Left lobe of liver (tissue), 2 donors: ENCODE data around the gene RPL27A. TPM values are rescaled to one million over a fixed set of nuclear protein-coding genes. Genes with fewer than 3 reads are reported as not detected.

Experiments used
- ATAC-seq: fragments of 200-7000 bp; cut with Tn5 transposase; one replicate; pipeline ENCODE4 v1.9.1; 2020; ENCODE audit warnings: mild to moderate bottlenecking, moderate library complexity
- DNase-seq: peaks from one replicate; pipeline ENCODE4 v3.0.0-alpha.2; 2020; ENCODE audit warnings: low spot score
- total RNA-seq: library from RNA; stranded (reverse); gene quantifications from one replicate; pipeline ENCODE4 v1.2.1, GENCODE V29; 2021
- donor health status: DM: no; HTN: no; CAD: no; lungs with moderate emphysema.
- donor health status: DM: no; HTN: yes; CAD: no.

The RPL27A gene
- total RNA-seq, 1 donor from 2014 or later = 215 TPM

DNA sequence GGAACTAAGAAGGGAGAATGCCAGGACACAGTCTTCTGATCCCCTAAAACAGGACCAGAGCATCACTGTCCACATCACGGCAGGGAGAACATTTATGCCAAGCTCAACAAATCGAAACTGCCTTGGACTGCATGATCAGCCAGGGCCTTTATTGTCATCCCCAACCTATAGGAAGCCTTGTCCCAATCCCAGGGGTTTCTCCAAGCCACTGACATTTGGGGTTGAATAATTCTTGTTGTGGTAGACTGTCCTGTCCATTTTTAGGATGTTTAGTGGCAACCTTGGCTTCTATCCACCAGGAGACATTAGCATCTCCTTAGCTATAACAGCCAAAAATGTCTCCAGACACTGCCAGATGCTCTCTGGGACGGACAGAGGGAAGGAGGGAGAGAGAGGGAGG is 37.1 kb downstream of the RPL27A start:
- DNase-seq (no peak), ATAC-seq (no peak)

DNA sequence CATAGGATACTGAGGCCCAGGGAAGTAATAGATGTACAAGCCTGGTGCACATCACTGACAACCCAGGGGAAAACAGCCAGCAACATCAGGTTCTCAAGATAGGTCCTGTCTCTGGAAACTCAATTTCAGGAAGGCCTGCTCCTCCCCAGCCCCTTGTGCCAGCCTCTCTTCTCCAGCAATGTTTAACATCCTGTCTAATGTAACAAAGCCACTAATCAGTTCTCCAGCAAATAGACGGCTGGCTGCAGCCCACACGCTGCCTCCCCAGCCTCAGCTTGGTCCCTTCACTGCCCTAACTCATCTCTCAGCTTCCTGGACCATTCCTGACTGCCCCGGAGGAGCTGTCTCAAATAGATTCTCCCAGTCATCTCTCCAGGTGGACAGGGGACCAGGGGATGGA is 37.8 kb downstream of the RPL27A start:
- DNase-seq (no peak), ATAC-seq (no peak)

DNA sequence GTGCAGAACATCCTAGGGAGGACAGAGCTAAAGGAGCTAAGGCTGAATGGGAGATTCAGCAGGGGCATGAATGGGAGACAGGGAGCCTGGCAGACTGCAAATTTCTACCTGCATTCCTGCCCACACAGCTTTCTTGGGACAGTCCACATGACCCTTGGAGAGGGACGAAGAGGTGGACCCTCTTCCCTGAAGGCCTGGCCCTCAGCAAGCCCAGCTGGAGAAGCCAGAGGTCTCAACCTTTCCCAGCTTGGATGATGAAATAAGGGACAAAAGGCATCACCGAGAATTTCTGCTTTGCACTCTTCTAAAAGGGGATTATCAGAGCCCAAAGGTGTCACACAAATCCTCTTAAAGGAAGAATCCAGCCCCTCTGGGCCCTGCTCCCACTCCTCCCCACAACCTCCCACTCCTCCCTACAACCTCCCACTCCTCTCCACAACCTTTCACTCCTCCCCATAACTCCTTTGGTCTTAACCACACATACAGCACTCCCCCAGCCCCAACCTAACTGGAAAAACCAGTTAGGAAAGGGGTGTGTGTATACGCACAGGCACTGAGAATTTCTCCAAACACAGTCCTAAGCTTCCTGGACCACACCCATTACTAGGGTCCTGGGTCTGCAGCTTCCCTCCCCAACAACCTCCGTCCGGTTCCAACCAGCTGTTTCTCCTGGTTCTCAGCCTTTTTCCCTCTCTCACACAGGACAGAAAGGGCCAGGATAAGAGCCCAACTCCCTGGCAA is 38.4 kb downstream of the RPL27A start:
- ATAC-seq (no peak), DNase-seq (no peak)

DNA sequence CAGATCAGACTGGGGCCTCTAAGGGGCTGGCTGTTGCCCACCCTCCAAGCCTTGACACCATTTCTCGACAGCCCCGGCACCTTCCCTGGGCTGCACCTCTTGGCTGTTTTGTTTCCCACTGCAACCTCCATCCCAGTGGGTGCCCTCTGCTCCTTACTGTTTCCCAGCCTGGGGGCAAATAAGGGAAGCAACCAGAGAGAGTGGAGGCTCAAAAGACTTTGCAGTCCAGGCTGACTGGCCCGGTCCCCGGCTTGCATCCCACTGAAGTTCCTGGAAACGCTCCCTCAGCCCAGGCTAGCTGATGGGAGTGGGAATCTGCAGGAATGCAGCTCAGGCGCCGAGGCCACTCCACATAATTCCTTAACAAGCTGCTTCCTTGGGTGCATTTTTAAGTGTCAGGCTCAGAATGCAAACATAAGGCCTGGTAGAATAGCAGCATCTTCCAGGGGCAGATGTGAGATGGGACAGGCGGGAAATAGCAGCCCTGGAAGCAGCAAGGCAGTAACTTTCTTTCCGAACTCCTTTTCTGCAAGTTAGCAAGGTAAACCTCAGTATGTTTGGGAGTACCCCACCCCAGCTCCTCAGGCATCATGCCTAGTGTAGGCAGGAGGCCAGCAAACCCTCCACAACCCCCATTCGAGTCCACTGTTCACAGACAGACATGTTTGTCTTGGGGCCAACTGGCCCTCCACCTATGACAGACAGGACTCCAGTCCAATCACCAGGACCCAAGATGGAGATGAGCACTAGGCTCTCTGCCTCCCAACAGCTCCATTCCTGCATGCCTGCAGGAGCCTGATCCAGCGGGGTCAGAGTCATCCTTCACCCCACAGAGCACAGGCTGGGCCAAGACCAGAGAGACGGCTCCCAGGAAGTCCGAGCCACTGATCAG is 39.3 kb downstream of the RPL27A start:
- no peak for ATAC-seq
- no peak for DNase-seq

DNA sequence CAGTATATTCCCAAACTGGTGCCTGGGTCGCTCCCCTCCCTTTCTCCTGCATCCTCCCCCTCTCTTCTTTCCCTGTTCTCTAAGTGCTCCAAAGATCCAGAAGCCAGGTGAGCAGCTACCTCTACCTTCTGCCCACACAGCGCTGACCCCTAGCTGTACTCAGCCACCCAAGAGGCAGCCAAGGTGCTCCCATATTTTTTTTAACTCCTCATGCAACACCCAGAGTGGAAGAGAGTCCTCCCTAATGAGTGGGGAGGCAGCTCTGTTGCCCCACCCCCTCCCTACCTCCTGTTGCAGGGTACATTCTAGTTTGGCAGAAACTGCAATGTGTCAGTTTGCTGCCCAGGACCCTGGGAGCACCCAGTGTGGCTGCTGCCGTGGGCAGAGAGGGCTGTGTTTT is 40.2 kb downstream of the RPL27A start:
- DNase-seq (no peak), ATAC-seq (no peak)

DNA sequence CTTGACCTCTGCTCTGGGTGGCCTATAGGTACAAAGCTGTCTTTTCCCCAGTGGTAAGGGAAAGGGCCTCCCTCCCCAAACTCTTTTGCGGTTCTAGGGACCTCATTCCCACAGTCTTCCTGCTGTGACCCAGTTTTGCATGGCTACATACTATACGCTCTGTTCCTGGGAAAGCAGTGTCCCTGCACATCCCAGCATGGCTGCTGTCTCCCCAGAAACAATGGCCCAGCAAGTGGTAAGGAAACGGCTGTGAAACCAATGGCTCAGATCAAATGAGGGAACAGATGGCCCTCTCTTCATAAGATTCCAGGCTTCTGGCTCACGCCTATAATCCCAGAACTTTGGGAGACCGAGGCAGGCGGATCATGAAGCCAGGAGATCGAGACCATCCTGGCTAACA is 41.1 kb downstream of the RPL27A start:
- ATAC-seq = no peak
- DNase-seq = no peak

DNA sequence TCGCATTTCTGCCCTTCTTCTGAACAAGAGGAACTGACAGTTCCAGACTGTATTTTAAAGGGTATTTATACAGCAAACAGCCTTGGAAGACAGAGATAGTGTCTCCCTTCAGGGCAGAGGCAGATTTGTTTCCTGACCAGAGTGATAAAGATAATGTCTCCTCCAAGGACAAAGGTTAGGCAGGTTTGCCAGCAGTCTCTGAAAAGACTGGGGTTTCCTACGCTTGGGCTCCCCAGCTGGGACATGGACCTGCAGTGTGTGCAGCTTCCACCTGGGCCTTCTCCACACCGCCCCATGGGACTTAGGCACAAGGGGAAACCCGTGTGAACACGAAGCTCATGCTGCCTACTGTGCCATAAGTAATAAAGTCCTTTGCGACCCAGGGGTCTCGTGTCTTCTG is 42.1 kb downstream of the RPL27A start:
- DNase-seq = no peak
- ATAC-seq = no peak

DNA sequence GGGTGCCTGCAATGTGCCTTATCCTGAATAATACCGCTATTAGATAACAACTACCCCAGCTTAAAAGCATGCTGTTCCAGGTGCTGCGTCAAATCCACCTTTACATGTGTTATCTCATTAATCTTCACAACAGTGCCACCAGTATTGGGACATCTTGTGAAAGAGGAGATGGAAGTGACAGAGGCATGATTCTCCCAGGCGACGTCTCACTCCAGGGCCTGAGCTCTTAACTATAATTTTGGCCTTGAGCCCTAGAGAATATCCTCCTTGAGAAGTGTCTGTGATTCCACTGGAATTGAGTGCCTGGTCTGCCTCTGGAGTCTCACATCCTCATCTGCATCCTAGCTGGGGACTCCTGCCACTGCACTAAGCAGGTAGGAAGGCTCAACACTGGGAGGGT is 43.8 kb downstream of the RPL27A start:
- DNase-seq (no peak), ATAC-seq (no peak)

DNA sequence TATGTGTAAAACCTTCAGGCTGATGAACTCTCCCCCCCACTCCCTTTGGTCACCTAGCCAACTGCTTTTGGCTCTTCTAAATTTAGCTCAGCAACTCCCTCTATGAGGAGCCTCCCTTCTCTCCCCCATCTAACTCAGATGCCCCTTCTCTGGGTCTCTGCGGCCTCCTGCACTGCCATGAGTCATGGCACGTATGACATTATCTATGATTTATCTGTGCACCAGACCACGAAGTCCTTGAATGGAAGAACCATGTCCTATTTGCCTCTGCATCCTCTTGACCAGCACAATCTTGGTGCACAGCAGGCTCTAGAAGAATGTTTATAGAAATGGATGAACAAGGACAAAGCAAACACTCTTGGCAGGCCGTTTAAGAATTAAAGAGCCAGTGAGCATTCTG is 46.0 kb downstream of the RPL27A start:
- DNase-seq = no peak
- ATAC-seq = no peak

DNA sequence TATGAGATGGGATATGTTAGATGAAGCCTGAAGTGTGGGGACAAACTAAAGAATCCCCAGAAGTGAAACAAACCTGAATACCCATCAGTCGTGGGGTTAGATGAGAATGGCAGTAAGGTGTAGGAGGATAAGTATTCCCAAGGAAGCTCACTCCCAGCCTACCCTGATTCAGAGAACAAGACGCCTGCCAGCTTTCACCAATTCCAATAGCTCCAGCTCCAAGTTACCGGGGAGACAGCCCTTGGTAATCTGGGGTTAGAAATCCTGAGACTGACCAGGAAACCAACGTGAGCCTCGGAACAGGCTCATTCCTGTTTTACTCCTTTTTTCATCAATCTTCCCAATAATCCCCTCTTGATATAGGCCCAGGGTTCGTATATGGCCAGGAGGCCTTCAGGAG is 46.5 kb downstream of the RPL27A start:
- ATAC-seq = no peak
- DNase-seq = no peak

DNA sequence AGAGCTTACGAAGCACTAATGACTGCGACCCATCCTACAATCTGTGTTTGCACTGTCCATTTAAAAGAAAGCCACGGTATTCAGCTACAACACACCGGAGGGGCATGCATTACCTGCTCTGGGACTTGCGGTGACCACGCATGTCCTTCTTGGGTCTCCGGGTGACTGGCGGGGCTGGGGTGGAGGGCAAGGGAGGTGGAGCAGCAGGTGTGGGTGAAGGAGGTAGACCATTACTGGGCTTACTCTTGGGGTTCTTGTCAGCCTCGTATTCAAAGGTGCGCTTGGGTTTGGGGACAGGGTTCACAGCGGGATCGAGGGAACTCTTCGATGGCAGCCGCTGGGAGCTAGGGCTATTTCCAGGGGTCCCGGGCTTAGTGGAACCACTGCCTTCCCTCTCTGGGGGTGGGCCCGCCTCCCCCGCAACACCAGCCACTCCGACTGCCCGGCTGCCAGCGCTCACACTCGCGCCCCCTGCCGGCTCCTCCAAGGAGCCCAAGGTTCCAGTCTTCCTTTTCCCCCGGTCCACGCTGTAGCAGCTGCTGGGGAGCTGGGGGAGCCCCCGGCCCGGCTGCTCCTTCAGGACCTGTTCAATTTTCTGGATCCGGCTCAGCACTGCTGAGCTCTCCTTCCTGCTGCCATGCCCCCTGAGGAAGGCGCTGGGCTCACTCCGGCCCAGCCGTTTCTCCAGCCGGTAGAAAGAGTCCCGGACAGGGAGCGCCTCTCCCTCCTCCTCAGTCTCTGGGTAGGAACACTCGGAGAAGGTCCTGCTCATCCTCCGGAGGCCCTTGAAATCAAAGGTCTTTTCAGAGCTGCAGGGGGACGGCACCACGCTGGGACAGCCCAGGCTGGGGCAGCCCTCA is 47.5 kb downstream of the RPL27A start:
- no peak for DNase-seq
- no peak for ATAC-seq

DNA sequence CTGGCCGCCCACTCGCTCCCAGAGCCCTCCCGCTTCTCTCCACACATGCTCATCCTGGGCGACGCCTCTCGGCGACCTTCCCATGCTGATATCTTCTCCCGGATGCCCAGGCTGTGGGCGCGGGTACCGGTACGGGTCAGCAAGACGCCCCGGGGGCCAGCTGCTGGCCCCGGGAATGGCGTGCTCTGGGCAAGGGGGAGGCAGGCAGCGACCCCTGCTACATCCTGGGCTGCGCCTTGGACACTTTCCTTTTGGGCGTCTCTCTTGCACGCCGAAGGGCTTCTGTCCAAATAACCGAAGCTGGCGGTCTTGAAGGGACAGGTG is 48.1 kb downstream of the RPL27A start:
- no peak for ATAC-seq

DNA sequence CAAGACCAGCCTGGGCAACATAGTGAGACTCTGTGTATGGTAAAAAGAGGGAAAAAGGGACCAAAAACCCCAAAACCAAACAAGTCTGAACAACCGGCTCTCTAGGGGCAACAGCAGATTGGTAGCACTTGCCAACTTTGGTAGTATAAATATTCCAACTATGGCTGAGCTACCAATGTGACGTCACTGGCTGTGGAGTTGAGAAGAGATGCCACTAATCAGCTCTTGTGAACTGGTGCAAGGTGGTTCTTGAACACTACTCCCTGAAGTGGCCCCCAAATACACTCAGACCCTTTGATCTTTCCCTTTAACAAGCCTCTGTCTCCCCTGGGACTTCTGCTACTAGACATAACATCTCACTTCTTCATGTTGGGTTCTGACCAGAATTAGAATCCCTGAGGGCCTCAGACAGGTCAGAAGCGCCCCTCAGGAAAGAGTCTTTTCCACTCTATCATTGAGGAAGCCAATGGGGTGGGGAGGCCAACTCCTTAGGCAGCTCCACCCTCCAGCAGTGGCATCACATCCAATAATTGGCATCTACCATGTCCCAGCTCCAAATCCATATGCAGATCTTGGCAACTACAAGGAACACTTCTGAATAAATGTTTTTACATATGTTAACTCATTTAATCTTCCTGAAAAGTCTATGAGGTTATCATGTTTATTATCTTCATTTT is 49.2 kb downstream of the RPL27A start:
- DNase-seq (no peak), ATAC-seq (no peak)

More for the DNA sequence above, 48.1 kb downstream of the RPL27A start:
- DNase-seq = no peak

DNA sequence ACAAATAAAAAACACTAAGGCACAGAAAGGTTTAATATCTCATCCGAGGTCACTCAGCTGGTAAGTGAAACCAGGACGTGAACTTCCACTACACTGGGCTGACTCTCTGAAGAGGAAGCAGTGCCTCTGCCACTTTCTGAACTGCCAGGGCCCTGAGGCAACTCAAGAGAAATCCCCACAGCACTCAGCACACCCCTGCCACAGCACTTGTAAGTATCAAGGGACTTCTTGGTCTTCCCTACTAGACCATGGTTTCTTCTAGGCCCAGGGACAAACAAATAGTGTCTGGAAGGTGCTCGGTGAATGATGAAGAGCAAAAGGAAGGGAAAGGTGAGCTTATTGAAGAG is 49.7 kb downstream of the RPL27A start:
- ATAC-seq (peak; percentile 15), DNase-seq (no peak)

DNA sequence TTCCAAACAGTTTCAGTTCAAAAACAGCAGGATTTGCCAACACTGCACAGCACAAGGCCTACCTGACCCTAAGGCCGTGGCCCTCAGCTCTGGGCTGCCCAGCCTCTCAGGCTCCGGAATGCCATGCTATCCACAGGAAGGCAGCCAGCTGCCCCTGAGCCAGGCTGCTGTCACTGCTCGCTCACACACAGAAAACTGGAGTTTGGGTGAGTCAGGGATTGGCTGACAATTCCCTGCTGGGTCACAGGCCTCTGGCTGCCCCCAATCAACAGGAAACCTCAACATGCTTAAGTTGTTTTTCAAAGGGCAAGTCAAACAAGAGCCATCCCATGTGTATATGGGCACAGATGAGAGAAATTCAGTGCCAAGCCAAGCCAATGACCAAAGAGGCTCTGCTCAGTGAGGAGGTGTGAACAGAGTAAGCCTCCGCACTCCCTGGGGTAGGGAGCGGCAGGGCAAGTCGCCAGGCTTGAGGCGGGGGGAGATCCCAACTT is 50.2 kb downstream of the RPL27A start:
- ATAC-seq (peak; percentile 94), DNase-seq (peak; percentile 94)

DNA sequence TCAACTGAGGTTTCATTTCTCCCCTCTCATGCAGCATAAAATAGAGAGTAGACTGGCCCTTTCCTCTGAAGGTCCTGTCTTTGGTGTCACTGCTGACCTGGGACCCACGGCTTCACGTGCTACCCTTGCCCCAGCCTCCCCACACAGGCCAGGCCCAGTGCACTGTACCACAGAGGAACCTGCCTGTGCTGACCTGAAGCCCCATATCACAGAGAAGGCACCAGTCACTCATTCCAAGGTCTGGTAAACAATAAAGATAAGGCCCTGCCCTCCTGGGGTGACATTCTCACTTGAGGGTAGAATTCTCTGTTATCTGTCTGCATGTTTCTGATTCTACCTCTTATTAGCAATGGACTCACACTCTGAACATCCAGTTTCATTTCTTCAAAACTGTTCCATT is 51.3 kb downstream of the RPL27A start:
- no peak for DNase-seq
- peak; percentile 50 for ATAC-seq

DNA sequence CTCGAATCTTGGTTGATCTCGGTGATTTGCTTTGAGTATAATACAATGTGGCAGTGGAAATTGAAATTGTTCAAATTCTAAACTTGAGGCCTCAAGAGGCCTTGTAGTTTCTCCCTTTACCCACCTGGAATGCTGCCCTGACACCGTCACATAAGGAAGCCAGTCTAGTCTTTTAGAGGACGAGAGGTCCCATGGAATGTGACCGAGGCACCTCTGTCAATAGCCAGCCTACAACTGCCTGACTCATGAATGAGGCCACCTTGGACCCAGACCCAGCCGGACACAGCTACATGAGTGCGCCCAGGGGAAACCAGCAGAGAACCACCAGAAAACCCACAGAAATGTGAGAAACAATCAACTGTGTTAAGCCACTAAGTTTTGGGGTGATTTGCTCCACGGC is 52.5 kb downstream of the RPL27A start:
- ATAC-seq (no peak), DNase-seq (no peak)

DNA sequence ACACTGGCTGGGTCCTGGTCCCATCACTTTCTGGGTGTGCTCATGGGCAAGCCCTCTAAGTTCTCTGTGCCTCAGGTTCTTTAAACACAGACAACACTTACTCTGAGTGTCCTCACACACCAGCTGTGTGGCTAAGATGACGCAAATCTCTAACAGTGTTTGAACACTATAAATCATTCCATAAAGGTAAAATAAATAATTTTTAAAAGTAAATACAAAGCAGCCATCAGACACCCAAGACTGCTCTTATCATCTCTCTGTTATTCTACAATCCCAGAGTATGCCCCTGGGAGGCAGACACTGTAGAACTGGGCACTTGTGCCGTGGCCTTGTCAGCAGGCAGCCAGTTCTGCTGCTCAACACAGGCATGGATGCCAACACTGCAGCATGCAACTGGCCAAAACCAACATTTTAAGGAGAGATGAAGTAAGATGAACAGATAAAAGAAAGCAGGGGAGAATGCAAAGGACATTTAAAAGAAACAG is 56.8 kb downstream of the RPL27A start:
- peak; percentile 82 for ATAC-seq
- no peak for DNase-seq
